NCI-H748 treated with DMSO at 0.1 percent for 48 hours (cell line): Measurements from ENCODE around the gene GFRAL.
"Not testable (repeated sequence)": the region's sequence is repeated elsewhere in the genome, so short reads cannot be mapped to it uniquely, and the experiment has no call there.

Experiments used
- DNase-seq: peaks from one replicate; lab custom pipeline; 2025; lab: John Stamatoyannopoulos, UW

Gene GFRAL

DNA sequence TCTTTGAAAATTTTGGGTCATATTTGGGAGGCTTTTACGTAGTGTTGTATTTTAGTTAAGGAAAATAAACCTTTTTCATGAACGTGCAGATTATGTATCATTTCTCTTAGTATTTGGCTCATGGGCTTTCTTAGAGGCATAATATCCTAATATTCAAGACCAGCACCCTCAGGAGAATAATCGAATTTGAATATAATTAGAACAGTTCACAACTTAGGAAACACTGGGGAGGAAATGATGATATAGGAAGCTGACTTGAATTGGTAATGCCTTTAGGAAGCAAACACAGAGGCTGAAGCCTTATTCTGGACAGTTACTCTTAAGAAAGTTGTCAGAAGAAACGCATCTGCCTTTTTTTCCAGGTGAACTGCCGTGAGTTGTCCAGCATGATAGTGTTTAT lies at the start of gene GFRAL:
GFRAL (plus strand) TSS at position 301 of the 400 bp plus-strand sequence; CDS start at position 387, 86 bp downstream.
- no peak for DNase-seq

DNA sequence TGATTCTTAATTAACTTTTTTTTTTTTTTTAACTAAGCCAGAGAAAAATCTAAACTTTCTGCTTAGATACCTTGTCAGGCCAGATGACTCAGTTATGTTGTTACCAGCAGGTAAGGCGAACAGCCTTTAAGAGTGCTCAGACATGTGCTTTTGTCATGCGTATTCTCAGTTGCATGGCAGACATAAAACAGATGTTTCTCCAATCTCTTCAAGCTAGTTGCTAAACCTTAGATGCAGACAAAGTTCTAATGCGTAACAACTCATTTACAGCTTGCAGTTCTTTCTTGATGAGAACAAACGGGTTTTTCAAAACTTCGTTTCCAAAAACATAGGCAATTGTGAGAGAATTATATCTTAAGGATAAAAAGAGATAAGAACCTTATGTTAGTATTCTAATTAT lies 49.6 kb upstream of the GFRAL start:
- no peak for DNase-seq

GRCh38 chr6:55281215-55281614 lies 46.1 kb upstream of the GFRAL start:
- no peak for DNase-seq

DNA sequence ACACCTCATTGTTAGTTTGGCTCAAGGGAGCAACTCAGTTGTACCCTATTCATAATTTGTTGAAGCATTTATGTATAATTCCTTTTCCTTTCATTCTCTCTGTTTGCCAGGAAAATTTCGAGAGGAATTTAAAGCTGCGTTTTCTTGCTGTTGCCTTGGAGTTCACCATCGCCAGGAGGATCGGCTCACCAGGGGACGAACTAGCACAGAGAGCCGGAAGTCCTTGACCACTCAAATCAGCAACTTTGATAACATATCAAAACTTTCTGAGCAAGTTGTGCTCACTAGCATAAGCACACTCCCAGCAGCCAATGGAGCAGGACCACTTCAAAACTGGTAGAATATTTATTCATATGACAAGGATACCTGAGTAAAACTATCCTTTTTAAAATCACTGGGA lies 45.2 kb upstream of the GFRAL start:
- DNase-seq = no peak

- no peak for DNase-seq
Measured at GRCh38 chr6:55286824-55287223, 40.4 kb upstream of the GFRAL start.

DNA sequence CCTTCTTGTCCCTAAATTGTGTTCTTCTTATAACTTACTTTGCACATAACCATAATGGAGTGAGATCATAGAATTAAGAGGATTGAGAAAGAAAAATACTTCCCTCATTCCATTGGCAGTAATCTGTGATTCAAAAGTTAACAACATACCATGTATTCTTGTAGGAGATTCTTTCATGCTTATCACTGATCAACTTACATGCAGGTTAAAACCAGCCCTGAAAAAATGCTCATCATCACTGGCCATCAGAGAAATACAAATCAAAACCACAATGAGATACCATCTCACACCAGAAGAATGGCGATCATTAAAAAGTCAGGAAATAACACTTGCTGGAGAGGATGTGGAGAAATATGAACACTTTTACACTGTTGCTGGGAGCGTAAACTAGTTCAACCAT lies 36.5 kb upstream of the GFRAL start:
- no peak for DNase-seq

GRCh38 chr6:55293116-55293515 lies 34.2 kb upstream of the GFRAL start:
- no peak for DNase-seq

DNA sequence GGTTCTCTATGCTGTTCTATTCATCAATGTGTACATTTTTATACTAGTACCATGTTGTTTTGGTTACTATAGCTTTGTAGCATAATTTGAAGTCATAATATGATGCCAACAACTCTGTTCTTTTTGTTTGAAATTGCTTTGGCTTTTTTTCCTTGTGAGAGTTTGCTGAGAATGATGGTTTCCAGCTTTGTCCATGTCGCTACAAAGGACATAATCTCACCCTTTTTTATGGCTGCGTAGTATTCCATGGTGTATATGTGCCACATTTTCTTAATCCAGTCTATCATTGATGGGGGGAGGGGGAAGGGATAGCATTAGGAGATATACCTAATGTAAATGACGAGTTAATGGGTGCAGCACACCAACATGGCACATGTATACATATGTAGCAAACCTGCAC lies 30.1 kb upstream of the GFRAL start:
- not testable (repeated sequence) for DNase-seq

DNA sequence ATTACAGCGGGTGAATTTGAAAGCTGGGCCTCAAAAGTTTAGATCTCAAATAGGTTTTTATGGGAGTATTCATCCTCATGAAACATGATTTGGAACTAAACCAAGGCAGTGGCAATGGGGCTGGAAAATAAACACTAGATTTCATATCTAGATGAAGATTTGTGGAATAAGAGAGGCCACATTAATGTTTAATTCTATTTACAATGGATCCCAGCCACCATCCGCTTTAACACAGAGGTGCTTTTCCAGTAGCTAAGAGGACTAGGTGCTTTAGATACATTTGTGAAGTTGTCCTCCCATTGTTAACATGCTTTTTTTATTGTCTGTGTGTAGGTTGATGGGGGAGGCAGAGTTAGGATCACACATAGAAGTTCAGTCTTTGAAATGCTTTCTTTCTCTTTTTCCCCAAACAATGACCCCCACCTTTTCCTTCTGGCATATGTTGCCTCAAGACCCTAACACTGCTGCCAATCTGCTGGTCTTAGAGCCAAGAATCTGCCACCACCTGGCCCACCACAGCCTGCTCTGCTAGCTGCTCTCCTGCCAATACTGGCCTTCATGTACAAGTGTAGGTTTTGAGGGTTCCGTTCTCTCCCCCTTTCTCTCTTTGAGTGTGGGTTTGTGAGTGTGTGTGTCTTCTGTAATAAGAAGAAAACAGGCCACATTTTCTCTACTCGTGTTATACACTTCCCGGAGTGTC lies 27.8 kb upstream of the GFRAL start:
- no peak for DNase-seq

DNA sequence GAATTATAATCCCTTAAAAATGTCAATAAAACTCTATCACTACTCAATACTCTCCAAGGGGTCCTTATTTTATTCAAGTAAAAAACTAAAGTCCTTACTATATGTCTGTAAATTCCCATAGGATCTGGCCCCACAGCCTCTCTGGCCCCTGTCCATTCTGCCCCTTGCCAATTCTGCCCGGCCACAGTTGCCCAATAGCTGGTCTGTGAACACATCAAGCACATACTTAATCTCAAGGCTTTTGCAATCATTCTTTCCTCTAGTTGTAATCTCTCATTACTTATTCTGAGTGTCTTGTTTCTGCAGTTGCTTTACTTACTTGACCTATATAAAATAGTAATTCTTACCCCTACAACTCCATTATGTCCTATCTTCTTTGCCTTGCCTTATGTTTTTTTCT lies 22.5 kb upstream of the GFRAL start:
- DNase-seq = no peak

DNA sequence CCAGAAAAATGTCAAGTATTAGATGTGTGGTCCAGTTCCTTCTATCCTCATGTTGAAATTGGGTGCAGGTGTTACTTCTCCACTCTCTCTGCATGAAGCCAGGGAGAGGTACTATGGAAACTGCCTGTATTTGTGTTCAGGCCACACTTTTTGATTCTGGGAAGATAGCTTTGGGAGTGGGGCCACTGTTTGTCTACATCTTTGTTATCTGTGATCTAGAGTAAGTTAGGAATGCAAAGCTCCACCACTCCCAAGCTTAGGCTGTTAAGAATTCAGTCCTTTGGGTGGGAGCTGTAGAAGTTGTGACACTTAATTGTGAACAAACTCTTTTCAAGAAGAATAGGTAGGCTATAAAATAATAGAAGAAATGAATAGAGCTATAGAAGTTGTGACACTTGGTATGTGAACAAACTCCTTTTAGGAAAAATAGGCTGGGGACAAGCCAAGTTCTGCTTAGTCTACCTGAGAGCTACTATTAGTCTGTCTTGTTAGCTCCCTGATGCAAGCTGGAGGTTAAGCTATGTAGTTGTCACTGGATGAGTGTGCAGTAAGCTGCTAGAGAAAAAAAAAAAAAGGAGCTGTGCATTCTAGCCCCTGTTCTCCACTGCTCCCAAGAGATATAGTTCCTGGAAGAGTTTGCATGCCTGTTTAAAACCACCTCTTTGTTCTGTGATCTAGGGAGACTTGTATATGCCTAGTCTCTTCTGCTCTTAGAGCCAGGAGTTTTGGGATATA lies 7.1 kb upstream of the GFRAL start:
- no peak for DNase-seq

- no peak for DNase-seq
Measured at GRCh38 chr6:55320696-55321086, 6.6 kb upstream of the GFRAL start.

DNA sequence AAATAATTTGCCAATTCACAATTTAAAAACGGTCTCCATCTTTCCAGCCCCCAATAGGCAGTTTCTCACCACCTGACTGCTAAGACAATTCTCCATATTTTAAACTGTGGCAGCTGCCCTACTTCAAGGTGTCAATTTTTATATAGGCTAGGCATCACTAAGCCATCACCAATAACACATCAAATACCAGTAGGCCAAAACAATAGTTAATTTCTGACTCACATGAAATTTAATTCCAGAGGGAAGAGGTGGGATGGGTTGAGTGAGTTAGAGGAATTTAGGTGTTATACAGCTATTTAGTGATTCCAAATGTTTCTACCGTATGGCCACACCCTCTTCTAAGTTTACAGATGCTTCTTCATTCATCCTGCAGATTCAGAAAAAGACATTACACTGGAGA lies 49.9 kb downstream of the GFRAL start:
- no peak for DNase-seq

DNA sequence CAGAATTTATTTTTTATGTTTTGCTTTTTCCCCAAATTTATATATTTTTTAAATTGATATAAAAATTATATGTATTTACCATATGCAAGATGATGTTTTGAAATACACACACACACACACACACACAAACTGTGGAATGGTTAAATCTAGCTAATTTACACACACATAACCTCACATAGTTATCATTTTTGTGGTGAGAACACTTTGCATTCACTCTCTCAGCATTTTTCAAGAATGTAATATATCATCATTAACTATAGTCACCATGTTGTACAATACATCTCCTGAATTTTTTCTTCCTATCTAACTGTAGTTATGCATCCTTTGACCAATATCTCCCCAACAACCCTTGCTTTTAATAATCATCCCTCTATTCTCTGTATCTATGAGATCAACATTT lies 52.2 kb downstream of the GFRAL start:
- no peak for DNase-seq

DNA sequence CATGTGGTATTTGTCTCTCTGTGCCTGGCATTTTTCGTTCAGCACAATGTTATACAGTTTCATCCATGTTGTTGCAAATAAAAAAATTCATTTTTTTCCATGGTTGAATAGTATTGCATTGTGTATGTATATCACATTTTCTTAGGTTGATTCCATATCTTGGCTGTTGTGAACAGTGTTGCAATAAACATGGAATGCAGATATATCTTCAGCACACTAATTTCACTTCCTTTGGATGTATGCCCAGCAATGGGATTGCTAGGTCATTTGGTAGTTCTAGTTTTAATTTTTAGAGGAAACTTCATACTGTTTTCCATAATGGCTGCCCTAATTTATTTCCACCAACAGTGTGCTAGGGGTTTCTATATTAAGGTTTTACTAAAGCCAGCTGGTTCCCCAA lies 52.6 kb downstream of the GFRAL start:
- DNase-seq = no peak

- no peak for DNase-seq
Measured at GRCh38 chr6:55388211-55388610, 60.9 kb downstream of the GFRAL start.

GRCh38 chr6:55395871-55396270 lies 68.6 kb downstream of the GFRAL start:
- no peak for DNase-seq

DNA sequence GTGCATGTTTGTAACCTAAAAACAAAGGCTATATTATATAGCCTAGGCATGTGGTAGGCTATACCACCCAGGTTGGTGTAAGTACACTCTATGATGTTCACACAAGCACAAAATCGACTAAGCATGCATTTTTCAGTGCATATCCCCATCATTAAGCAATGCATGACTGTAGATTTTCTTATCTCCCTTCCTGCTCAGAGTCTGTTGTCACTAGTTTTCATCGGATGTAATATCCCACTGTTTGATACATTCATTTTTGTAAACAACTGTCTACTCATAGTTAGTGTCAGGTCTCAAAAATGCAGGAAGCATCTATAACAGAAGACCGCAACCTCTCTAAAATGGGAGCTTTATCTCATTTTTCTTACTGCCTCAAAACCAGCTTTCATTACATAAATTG lies 70.7 kb downstream of the GFRAL start:
- no peak for DNase-seq

- no peak for DNase-seq
Measured at GRCh38 chr6:55399351-55399750, 72.1 kb downstream of the GFRAL start.

DNA sequence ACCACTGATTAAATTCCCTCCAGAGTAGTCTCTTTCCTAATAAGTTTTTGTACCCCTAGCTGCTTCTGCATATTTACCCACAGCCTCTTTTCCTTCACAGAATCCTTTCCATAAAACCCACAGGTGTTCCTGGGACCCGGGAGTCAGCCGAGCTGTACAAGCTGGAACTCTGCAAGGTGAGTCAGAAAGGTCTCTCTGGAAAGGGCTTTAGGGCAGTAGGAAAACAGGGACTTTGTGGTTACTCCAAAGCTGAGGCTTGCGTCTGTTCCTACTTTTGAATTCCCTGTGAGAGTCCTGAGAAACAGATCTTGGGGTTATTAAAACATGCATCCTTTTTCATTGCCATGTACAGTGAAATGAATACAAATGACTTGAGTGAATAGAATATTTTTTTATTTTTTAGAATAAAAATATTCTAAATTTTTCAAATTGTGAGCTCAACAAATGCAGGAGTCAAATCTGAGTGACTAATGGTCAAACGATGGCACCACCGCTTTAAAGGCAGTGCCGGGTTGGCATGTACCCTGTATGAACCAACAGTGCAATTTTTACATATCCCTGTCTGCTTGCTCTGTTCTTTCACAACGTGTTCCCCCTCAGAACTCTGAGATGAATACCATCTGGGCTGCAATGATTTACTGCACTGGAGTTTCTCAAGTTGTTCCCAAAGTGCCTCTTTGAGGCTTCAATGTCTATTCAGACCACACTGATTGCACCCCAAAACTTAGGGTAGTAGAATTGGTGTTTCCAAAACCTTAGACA lies 78.4 kb downstream of the GFRAL start:
- no peak for DNase-seq

DNA sequence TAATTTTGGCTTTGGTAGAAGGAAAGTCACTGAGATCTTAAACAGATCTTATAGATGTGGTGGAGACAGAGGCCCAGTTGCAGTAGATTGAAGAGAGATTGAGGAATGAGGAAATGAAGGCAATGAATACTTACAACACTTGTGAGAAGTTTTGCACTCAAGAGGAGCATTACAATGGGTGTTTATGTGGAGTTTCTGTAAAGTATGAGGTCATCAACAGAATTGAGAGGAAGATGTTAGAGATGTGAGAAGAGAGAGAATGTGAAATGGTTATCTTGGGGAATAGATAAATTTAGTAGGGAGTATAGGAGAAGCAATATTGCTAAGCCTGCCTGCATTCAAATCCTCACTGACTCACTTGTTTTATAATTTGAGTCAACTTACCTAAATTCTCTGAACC lies 83.4 kb downstream of the GFRAL start:
- no peak for DNase-seq

- no peak for DNase-seq
Measured at GRCh38 chr6:55423933-55424332, 96.7 kb downstream of the GFRAL start.
